ENCODE results near the gene APPBP2. TPM values are rescaled to one million over a fixed set of nuclear protein-coding genes. Genes with fewer than 3 reads are reported as not detected.

APPBP2 gene
- total and polyA plus RNA-seq, 2 of the 8 experiments (the other 6 are each of a cell fraction or from before 2014, with no cell fraction given): 3.3 to 18.0 TPM

DNA sequence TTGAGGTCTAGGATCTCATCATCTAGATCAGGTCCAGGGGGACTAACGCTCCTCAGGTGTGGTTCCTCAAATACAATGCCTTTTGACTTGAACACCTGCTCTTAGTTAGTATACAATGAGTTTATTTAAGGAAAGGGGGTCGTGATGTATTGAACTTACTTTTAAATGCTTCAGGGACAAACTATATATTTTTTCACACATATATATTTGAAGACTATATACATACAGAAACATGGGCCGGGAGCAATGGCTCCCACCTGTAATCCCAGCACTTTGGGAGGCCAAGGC is 122.6 kb downstream of the APPBP2 start:
- no peak overlapping the region for H3K23ac ChIP-seq (ENCODE audit: insufficient read length)
- no peaks in the 10 kb centered on the region for H4K20me1 ChIP-seq (replicated peaks in 1 of 2; ENCODE audit: control insufficient read depth in 1 of 2, insufficient read depth in 2 of 2, low read length in 2 of 2)
- no peak for TF ChIP-seq CEBPB (IDR thresholded peaks at IDR 0.05; ENCODE audit: low read depth, low read length)
- TF ChIP-seq BCL11A (IDR thresholded peaks at IDR 0.05; ENCODE audit: low read depth in 2 of 2, low read length in 2 of 2): no peak
- TF ChIP-seq RNF2 (IDR thresholded peaks at IDR 0.05; ENCODE audit: borderline replicate concordance, low read depth, low read length, missing control alignments, poor library complexity, severe bottlenecking): no peak
- no peak for TF ChIP-seq POLR2AphosphoS5 (IDR thresholded peaks at IDR 0.05; ENCODE audit: low read depth, low read length)
- TF ChIP-seq SAP30 (IDR thresholded peaks at IDR 0.05; ENCODE audit: insufficient read depth, insufficient replicate concordance, low read length): no peak
- TF ChIP-seq KDM1A (IDR thresholded peaks at IDR 0.05; ENCODE audit: borderline replicate concordance, low read length): no peak
- TF ChIP-seq, protein P1, sequence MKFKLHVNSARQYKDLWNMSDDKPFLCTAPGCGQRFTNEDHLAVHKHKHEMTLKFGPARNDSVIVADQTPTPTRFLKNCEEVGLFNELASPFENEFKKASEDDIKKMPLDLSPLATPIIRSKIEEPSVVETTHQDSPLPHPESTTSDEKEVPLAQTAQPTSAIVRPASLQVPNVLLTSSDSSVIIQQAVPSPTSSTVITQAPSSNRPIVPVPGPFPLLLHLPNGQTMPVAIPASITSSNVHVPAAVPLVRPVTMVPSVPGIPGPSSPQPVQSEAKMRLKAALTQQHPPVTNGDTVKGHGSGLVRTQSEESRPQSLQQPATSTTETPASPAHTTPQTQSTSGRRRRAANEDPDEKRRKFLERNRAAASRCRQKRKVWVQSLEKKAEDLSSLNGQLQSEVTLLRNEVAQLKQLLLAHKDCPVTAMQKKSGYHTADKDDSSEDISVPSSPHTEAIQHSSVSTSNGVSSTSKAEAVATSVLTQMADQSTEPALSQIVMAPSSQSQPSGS (IDR thresholded peaks at IDR 0.05; ENCODE audit: low read length): no peak
- no peak for TF ChIP-seq FOSL1 (IDR thresholded peaks at IDR 0.05; ENCODE audit: insufficient read depth, low read depth, low read length)
- TF ChIP-seq CREB1 (IDR thresholded peaks at IDR 0.05): no peak
- no peaks in the 10 kb centered on the region for H3K4me1 ChIP-seq (replicated peaks in 1 of 4; ENCODE audit: control insufficient read depth in 3 of 4, insufficient read depth in 4 of 4, low read length in 3 of 4)
- no peak overlapping the region for H2AFZ ChIP-seq (ENCODE audit: low read length)
- no peak overlapping the region for H3K56ac ChIP-seq (replicated peaks; ENCODE audit: insufficient read length, low read depth, low read length)
- H2AK5ac ChIP-seq (ENCODE audit: low read depth, low read length): no peak overlapping the region
- H3K9me3 ChIP-seq (ENCODE audit: insufficient read depth in 2 of 2, low read depth in 1 of 2, low read length in 1 of 2): no peaks in the 10 kb centered on the region
- no peak overlapping the region for H4K91ac ChIP-seq (replicated peaks; ENCODE audit: insufficient read length, low read length)
- H3K23me2 ChIP-seq (ENCODE audit: low read depth, low read length): no peaks in the 10 kb centered on the region
- no peak overlapping the region for H2BK5ac ChIP-seq (ENCODE audit: low read depth, low read length)
- H3K4ac ChIP-seq (replicated peaks; ENCODE audit: insufficient read length, low read depth, low read length): no peak overlapping the region
- CTCF ChIA-PET (ENCODE audit: partially characterized antibody): interaction anchor here (1.2 kb wide), 1 partner anchor 19 kb away, joined by 3 read pairs; the partner anchor contains the start of gene CHCT1
- 89% methylated on average over 3 of the region's 3 CpGs; no CpG with 5 or more reads in 1 of the 2 experiments for WGBS, 2 experiments (ENCODE audit: extremely low coverage in 1 of 2, insufficient coverage in 1 of 2, insufficient read length in 1 of 2, insufficient replicate concordance in 2 of 2, low coverage in 1 of 2, low lambda C conversion rate in 2 of 2, missing lambda C conversion rate in 1 of 2)
- H2BK12ac ChIP-seq (ENCODE audit: low read depth, low read length): no peak overlapping the region
- H3K18ac ChIP-seq (ENCODE audit: extremely low read depth, low read length): no peak overlapping the region
- no peaks in the 10 kb centered on the region for H3K27me3 ChIP-seq (replicated peaks in 1 of 4; ENCODE audit: control insufficient read depth in 3 of 4, extremely low read depth in 1 of 4, insufficient read depth in 3 of 4, low read length in 3 of 4)
- FAIRE-seq: no peak
- no peak overlapping the region for H2BK120ac ChIP-seq (replicated peaks; ENCODE audit: low read depth, low read length)
- H3K4me3 ChIP-seq (ENCODE audit: extremely low read depth in 1 of 4, insufficient read depth in 2 of 4, low read depth in 3 of 4, low read length in 4 of 4): no peak overlapping the region
- no peak overlapping the region for H3K9ac ChIP-seq (replicated peaks in 1 of 4; ENCODE audit: extremely low read depth in 1 of 4, low read depth in 3 of 4, low read length in 3 of 4)
- no peak overlapping the region for H3K14ac ChIP-seq (ENCODE audit: insufficient read length)
- DNase-seq (ENCODE audit: low read depth in 1 of 2, low spot score in 2 of 2): no peak
- H2BK20ac ChIP-seq (ENCODE audit: low read length): no peak overlapping the region
- no peak overlapping the region for H4K5ac ChIP-seq (ENCODE audit: insufficient read length, low read depth, low read length)
- H3K79me1 ChIP-seq (ENCODE audit: low read depth, low read length): no peaks in the 10 kb centered on the region
- POLR2A ChIA-PET (ENCODE audit: partially characterized antibody): no interaction called here
- H3K4me2 ChIP-seq (ENCODE audit: insufficient read depth in 1 of 2, low read depth in 2 of 2, low read length in 2 of 2): no peak overlapping the region
- no peaks in the 10 kb centered on the region for H3K36me3 ChIP-seq (ENCODE audit: control insufficient read depth in 2 of 4, insufficient read depth in 4 of 4, low read length in 3 of 4)
- H4K8ac ChIP-seq (ENCODE audit: extremely low read depth, insufficient read depth, low read length): no peak overlapping the region
- H3K27ac ChIP-seq (ENCODE audit: low read depth, low read length): no peak overlapping the region
- H2BK15ac ChIP-seq (ENCODE audit: low read length): no peak overlapping the region
- no peaks in the 10 kb centered on the region for H3K79me2 ChIP-seq (ENCODE audit: control insufficient read depth in 1 of 2, insufficient read depth in 2 of 2, low read length in 2 of 2)

Data from H1 (cell line).